SK-N-MC (cell line): Measurements from ENCODE around the gene SLC4A1.

ENCODE experiments used
- DNase-seq: peaks from one replicate; pipeline ENCODE4 v3.0.0-alpha.2; 2011; ENCODE audit warnings: low read depth, low spot score
- H3K27ac ChIP-seq: fragments of 200-600 bp; sonication (generic); 2 replicates; pipeline ENCODE4 v1.5.1; 2016; ENCODE audit warnings: mixed run types
- H3K36me3 ChIP-seq: fragments of 200-600 bp; sonication (generic); 2 replicates; pipeline ENCODE4 v1.6.1; 2017; ENCODE audit warnings: antibody characterized with exemption, low read length, mixed read lengths; ENCODE audit not compliant: insufficient read depth
- H3K4me3 ChIP-seq: fragments of 200-600 bp; sonication (generic); 2 replicates; pipeline ENCODE4 v1.5.1; 2016
- H3K9ac ChIP-seq: fragments of 200-600 bp; sonication (generic); 2 replicates; pipeline ENCODE4 v1.8.0; 2017; ENCODE audit warnings: mixed run types, mixed read lengths; ENCODE audit not compliant: insufficient read length
- H3K9me3 ChIP-seq: fragments of 200-600 bp; sonication (generic); 2 replicates; pipeline ENCODE4 v1.6.1; 2017; ENCODE audit warnings: low read depth, mild to moderate bottlenecking, antibody characterized with exemption, low read length, moderate library complexity, mixed read lengths
- EZH2 ChIP-seq: fragments of 200-600 bp; sonication (generic); IDR thresholded peaks from one replicate; pipeline ENCODE4 v1.6.1; 2017; ENCODE audit warnings: antibody characterized with exemption
- FOXP2 ChIP-seq: optimal IDR thresholded peaks from 2 replicates; pipeline ENCODE3; 2011; ENCODE audit warnings: mild to moderate bottlenecking, moderate library complexity; ENCODE audit not compliant: insufficient read depth; ENCODE audit errors: extremely low read length, control extremely low read depth
- POLR2AphosphoS5 ChIP-seq: IDR thresholded peaks from 2 replicates; pipeline ENCODE4 v1.6.1; 2012; ENCODE audit warnings: mild to moderate bottlenecking, low read depth, low read length, borderline replicate concordance

SLC4A1 gene

DNA sequence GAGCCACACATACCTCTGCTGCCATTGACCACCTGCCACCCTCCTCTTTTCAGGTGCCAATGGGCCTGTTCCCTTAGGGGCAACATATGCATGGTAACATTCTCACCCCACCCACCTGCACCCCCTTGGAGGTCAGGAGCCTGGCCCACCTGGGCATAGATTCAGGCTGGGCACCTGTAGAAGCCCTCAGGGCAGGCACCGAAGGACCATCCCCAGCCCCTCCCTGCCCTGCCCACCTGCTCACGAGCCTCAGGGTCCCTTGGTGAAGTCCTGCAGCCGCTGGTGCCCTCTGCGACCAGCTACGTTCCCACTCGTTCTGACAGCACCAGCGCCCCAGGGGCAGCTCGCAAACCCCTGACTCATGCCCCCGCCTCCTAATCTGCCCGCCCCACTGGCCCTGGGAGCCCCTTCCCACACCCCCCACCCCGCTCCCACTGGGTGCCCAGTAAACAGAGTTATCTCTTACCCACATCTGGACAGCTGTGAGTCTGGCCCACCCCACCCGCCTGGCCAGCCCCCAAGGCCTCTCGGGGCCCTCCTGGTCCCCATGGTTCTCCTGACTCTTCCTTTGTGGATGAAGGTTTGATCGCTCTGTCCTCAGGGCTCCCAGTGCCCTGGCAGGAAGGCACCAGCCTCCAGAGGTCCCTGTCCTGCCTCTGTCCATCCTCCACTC lies at the start of gene SLC4A1:
Gene SLC4A1, minus strand, starts transcription at position 318 of the 673 bp plus-strand sequence. CDS start 5,269 bp downstream, outside the sequence.
- Histone ChIP-seq H3K9ac (no peak within 1 kb of the TSS), H3K4me3 (no peak within 1 kb of the TSS), H3K36me3 (no peaks in the 10 kb centered on the region), H3K9me3 (no peaks in the 10 kb centered on the region), H3K27ac (no peak within 1 kb of the TSS)
- DNase-seq: no peak
- TF ChIP-seq POLR2AphosphoS5 (no peak), FOXP2 (no peak), EZH2 (no peak)

DNA sequence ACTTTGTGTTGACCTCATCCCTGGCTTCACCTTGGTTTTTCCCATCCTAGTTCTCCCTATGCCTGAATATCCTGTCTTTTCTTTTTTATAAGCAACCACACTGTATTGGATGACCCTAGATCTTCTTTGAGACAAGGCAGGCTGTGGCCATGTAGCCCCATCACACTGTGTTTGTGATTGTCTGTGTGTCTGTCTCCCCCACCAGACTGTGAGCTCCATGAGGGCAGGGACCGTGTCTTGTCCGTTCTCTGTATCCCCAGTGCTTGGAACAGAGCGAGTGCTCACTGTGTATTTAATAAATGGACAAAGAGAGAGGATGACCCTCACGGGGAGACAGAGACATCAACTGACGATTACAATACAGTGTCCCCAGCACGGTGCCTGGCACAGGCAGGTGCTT lies 49.6 kb upstream of the SLC4A1 start:
- TF ChIP-seq FOXP2: no peak
- Histone ChIP-seq H3K27ac (no peak overlapping the region), H3K4me3 (no peak overlapping the region), H3K9me3 (no peaks in the 10 kb centered on the region), H3K36me3 (peaks cover 14% of the 10 kb centered on the region; the same call in 1 of the 2 replicates), H3K9ac (no peak overlapping the region)
- no peak for DNase-seq

DNA sequence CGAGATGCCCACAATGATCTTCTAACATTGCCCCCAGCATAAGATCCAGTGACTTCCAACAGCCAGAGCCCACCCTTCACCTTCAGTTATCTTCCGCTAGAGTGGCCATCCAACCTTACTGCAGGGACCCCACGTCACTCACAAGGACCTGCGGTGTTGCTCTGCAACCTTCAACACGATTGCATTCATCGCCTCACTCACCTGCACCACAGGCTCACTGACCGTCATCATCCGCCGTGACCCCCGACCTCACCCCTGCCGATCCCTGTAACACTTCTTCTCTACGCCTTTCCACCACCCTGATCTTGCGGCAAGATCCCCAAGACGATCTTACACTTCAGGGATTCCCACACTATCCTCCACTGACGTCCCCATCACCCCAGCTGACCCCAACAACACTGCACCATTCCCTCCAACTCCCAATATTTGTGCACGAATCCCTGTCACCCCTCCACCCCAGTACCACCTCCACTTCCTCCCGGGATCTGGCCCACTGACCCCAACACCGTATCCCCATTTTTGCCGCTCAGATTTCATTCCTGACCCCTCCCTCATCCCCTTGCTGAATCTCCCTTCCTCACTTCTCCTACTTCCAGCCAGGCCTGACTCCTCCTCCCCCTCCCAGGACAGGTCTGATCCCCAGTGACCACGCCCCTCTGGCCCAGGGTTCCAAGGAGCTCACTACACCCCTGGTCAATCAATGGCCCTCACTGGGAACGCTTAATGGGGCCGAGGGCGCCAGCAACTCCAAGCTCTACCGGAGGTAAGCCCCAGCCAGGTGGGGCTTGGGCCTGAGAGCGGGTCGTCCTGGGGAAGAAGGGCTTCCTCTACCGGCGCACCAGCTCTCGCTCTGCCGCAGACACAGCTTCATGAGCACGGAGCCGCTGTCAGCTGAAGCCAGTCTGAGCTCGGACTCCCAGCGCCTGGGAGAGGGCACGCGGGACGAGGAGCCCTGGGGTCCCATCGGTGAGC lies 48.1 kb upstream of the SLC4A1 start:
- H3K27ac ChIP-seq: no peak overlapping the region

DNA sequence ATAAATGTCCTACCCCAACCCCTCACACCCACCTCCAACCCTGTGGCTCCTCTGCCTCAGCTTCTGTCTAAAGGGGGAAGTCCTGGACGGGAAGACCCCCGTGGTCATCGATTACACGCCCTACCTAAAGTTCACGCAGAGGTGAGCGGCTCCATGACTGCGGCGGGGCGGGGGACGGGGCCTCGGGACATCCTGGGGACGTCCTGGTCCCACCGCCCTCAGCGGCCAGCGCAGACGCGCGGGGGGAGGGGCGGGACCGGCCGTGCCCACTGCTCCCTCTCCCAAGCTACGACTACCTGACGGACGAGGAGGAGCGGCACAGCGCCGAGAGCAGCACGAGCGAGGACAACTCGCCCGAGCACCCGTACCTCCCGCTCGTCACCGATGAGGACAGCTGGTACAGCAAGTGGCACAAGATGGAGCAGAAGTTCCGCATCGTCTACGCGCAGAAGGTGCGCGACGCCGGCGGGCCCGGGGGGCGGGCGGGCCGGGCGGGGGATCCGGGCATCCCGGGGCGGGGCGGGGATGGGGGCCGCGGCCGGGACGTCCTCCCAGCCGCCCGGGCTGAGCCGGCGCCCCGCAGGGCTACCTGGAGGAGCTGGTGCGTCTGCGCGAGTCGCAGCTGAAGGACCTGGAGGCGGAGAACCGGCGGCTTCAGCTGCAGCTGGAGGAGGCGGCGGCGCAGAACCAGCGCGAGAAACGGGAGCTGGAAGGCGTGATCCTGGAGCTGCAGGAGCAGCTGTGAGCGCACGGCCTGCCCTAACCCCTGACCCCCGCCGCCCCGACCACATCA lies 47.1 kb upstream of the SLC4A1 start:
- Histone ChIP-seq H3K9ac (no peak overlapping the region), H3K9me3 (no peaks in the 10 kb centered on the region), H3K27ac (no peak overlapping the region), H3K4me3 (no peak overlapping the region), H3K36me3 (peaks cover 4% of the 10 kb centered on the region; the same call in 1 of the 2 replicates)
- TF ChIP-seq POLR2AphosphoS5 (no peak), EZH2 (no peak), FOXP2 (no peak)
- no peak for DNase-seq

More for the DNA sequence above, 48.1 kb upstream of the SLC4A1 start:
- Histone ChIP-seq H3K4me3 (no peak overlapping the region), H3K9me3 (no peaks in the 10 kb centered on the region), H3K9ac (no peak overlapping the region), H3K36me3 (peaks cover 9% of the 10 kb centered on the region; the same call in 1 of the 2 replicates)
- DNase-seq: no peak
- TF ChIP-seq FOXP2: no peak
- no peak for TF ChIP-seq EZH2
- TF ChIP-seq POLR2AphosphoS5: no peak

DNA sequence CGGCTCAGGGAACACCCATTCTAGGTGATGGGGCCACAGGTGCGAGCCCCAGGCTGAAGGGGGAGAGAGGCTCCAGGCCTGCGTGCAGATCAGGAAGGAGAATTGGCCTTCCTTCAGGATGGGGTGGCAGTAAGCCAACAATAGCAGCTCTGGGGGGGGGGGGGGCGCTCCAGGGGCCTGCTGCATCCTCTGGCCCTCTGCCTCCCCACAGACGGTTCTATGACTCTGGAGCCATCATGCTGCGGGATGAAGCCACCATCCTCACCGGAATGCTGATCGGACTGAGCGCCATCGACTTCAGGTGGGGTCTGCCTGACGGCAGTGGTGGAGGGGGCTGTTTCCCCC lies 46.6 kb upstream of the SLC4A1 start:
- TF ChIP-seq EZH2 (no peak), POLR2AphosphoS5 (no peak), FOXP2 (no peak)
- Histone ChIP-seq H3K9ac (no peak overlapping the region), H3K36me3 (no peaks in the 10 kb centered on the region; the same call in 1 of the 2 replicates), H3K4me3 (no peak overlapping the region), H3K9me3 (no peaks in the 10 kb centered on the region), H3K27ac (no peak overlapping the region)
- DNase-seq: no peak

DNA sequence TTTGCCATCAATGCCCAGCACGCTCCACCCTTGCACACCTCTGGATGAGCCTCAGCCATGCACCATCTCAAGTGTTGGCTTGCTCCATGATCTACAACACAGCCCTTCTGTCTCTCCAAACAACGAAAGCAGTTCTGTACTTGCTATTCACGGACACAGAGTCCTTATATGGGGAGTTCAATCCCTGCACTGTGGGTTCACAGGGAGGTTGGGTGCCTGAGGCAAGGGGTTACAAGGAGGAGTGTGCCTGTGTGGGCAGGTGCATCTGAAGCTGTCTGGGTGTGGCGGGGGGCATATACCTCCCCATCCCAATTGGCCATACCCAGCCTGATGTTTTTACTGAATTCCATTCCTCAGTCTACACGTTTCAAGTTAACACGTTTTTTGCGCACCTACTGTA lies 46.1 kb upstream of the SLC4A1 start:
- no peaks in the 10 kb centered on the region for H3K36me3 ChIP-seq
- H3K27ac ChIP-seq: no peak overlapping the region
- TF ChIP-seq FOXP2 (no peak), POLR2AphosphoS5 (no peak), EZH2 (no peak)
- no peaks in the 10 kb centered on the region for H3K9me3 ChIP-seq
- no peak for DNase-seq
- H3K9ac ChIP-seq: no peak overlapping the region
- H3K4me3 ChIP-seq: no peak overlapping the region

DNA sequence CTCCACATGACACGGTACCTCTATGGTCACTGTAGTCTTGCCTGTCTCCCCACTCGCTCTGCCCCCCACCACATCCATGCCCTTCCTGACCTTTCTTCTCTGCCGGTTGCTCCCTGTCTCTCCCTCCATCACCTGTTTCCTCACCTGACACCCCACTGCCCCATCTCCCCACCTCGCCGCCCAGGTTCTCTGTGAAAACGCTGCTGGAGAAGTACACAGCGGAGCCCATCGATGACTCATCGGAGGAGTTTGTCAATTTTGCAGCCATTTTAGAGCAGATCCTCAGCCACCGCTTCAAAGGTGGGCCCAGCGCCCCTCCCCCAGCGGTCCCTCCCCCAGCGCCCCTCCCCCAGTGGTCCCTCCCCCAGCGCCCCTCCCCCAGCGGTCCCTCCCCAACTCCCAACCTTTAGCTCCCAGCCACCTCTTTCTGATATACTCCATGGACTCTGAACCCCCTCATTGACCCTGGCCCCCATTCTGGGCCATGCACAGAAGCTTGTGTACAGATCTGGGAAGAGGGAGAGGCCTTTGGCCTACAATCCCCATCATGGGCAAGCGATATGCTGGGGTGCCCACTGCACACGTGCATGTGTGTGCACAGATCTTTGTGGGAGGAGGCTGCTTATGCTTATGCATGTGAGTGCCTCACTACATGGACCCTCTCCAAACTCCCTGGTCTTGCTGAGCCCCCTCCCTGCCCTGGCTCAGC lies 44.6 kb upstream of the SLC4A1 start:
- Histone ChIP-seq H3K9ac (no peak overlapping the region), H3K27ac (no peak overlapping the region), H3K4me3 (no peak overlapping the region), H3K36me3 (no peaks in the 10 kb centered on the region), H3K9me3 (no peaks in the 10 kb centered on the region)
- TF ChIP-seq FOXP2 (no peak), POLR2AphosphoS5 (no peak), EZH2 (no peak)
- DNase-seq: no peak
